HL-60/S4 (cell line): ENCODE results near the gene FAM169A.
"Not testable (repeated sequence)": the region's sequence is repeated elsewhere in the genome, so short reads cannot be mapped to it uniquely, and the experiment has no call there.

ENCODE experiments used
- in situ Hi-C: fragments of 300-500 bp; cut with MboI; formaldehyde crosslinking; loops from 2 replicates; pipeline ENCODE4 v1.14.3; 2022; ENCODE audit warnings: low sequenced_read_pairs

The FAM169A gene

DNA sequence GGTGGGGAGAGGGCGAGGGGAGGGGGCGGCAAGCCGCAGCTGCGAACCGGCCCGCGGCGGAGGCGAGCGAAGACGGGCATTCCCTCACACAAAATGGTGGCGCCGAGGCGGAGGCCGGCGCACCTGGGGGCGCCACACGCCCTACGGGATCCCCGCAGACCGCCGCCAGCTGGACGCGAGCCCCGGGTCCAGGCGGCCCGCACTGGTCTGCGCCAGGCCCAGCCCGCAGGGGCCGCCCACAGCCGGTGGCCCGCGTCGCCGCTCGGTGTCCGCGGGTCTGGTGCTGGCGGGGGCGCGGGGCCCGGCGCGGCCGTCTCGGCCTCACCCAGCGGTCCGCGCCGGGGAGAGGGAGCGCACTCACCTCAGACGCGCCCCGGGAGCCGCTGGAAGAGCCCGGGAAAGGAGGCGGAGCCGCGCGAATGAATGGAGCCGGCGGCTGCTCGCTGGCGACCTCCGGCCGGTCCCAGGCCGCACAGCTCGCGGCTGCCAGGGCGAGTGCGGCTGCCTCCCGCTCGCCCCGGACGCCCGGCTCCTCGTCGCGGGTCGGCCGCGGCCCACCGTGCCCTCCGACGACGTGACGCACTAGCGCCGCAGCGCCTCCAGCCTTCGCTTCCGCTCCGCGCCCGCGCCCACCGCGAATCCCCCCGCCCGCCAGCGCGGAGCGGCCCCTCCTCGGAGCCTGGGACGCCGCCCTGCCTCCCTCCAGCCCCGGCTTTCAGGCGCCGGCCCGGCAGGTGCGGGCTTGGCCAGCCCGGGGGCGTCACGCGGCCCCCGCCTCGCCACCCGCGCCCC, at the start of gene FAM169A:
Gene FAM169A (minus strand): TSS at position 584 of the 792 bp plus-strand sequence. CDS start 24,711 bp downstream, outside the sequence.
- in situ Hi-C loops: no loop called here

DNA sequence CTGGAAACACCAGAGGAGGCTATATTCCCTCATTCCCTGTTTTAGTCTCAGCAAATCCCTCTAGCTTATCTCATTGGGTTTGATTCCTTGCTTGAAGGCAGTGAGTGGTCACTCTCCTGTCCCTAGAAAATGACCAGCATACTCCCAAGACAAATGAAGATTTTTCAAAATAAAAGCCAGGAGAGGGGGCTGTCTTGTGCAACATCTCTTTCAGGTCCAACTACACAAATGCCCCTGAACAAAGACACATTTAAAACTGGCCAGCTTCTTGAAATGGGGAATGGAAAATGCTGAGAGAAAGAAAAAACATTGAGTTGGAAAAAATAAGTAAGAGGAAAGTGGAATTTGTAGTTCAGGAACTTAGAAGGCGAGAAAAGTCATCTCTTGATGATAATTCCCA, 49.3 kb upstream of the FAM169A start:
- in situ Hi-C loops: loop anchor here (10.0 kb wide), 1 partner anchor 241 kb away; no protein-coding TSS in a partner anchor

DNA sequence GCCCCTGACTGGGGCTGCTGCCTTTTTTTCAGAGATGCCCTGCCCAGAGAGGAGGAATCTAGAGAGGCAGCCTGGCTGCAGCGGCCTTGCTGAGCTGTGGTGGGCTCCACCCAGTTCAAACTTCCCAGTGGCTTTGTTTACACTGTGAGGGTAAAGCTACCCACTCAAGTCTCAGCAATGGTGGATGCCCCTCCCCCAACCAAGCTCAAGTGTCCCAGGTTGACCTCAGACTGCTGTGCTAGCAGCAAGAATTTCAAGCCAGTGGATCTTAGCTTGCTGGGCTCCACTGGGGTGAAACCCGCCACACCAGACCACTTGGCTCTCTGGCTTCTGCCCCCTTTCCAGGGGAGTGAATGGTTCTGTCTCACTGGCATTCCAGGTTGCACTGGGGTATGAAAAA, 45.2 kb upstream of the FAM169A start:
- in situ Hi-C loops: loop anchor here (10.0 kb wide), 1 partner anchor 237 kb away; no protein-coding TSS in a partner anchor

DNA sequence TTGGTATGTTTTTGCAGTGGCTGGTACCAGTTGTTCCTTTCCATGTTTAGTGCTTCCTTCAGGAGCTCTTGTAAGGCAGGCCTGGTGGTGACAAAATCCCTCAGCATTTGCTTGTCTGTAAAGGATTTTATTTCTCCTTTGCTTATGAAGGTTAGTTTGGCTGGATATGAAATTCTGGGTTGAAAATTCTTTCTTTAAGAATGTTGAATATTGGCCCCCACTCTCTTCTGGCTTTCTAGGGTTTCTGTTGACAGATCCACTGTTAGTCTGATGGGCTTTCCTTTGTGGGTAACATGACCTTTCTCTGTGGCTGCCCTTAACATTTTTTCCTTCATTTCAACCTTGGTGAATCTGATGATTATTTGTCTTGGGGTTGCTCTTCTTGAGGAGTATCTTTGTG, 43.7 kb upstream of the FAM169A start:
- in situ Hi-C loops: loop anchor here (10.0 kb wide), 1 partner anchor 235 kb away; no protein-coding TSS in a partner anchor

DNA sequence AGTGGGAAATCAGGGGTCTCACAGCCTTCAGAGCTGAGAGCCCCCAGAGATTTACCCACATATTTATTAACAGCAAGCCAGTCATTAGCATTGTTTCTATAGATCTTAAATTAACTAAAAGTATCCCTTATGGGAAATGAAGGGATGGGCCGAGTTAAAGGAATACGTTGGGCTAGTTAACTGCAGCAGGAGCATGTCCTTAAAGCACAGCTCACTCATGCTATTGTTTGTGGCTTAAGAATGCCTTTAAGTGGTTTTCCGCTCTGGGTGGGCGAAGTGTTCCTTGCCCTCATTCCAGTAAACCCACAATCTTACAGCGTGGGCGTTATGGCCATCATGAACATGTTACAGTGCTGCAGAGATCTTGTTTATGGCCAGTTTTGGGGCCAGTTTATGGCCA, 42.0 kb upstream of the FAM169A start:
- in situ Hi-C loops: not testable (repeated sequence)

- in situ Hi-C loops: not testable (repeated sequence)
Observed at GRCh38 chr5:74904713-74905112, 38.5 kb upstream of the FAM169A start.

DNA sequence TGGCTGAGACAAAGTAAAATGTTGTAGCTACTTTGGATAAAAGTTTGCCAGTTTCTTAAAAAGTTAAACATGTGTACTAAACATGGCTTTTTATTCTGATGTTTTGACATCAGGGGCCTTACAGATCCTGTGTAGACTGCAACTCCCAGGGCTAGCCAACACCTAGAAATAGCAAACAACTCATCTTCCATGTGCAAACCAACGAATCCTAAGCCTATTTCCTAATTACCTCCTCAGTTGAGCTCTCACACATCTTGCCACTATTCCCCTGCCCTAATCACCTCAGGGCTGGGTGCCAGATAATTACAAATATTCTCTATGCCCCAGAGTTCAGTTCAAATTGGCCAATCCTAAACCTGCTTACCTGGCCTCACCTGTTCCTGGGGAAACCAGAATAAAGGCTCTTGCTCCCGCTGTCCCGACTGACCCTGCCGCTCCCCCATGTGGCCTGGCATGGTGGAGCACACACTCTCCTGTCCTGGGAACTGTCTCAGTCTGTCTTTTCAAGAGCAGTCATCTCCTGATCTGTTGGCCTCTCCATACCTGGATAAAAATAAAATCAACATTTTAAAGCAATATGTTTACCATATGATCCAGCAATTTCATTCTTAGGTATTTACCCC, 37.1 kb upstream of the FAM169A start:
- in situ Hi-C loops: no loop called here

- in situ Hi-C loops: no loop called here
Observed at GRCh38 chr5:74897049-74897448, 30.9 kb upstream of the FAM169A start.

- in situ Hi-C loops: no loop called here
Observed at GRCh38 chr5:74895906-74896305, 29.7 kb upstream of the FAM169A start.

DNA sequence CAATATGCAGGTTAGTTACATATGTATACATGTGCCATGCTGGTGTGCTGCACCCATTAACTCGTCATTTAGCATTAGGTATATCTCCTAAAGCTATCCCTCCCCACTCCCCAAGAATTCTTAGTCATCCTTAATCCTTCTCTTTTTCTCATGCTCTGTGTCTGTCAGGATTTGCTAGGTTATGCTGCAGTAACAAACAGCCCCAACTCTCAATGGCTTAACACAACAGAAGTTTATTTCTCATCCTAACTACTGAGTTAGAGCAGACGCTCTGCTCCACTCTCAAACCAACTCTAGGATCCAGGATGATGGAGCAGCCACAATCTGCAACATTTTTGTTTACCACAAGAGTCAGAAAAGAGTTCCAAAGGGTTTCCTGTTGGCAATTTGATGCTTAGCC, 28.2 kb upstream of the FAM169A start:
- in situ Hi-C loops: no loop called here

DNA sequence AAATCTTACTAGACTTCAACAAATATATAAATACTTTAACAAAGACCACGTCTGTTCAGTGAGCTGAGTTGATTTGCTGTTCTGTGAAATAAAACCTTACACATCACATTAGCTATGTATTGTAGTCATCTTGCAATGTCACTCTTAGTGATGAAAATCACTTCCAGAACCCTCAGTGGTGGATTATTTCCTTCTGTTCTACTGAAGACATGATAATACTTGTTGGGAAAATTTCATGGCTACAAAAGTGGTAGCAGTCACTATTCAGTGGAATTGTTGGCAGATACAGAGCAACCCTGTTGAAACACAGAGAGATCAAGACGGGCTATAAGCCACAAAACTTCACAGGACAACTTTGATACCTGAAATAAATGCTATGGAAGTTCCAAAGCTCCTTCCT, 26.7 kb upstream of the FAM169A start:
- in situ Hi-C loops: no loop called here

- in situ Hi-C loops: no loop called here
Observed at GRCh38 chr5:74889523-74890105, 23.4 kb upstream of the FAM169A start.

DNA sequence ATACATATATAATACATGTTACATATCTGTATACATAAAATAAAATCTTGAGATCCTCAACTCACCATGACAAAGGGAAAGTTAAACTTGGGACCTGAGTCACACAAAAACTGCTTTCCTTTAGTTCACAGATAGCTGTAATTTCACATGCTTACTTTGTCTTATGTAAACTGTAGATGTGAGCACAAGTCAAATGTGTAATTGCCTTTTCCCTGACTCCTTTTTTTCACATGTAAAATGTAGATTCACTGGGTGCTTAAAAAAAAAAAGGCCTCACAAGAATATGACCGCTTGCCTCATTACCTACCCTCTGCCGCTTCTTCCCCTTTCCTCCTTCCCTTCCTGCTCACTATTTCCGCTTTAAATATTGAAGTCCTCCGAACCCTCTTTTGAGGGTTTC, 21.9 kb upstream of the FAM169A start:
- in situ Hi-C loops: no loop called here

- in situ Hi-C loops: no loop called here
Observed at GRCh38 chr5:74885170-74885569, 19.0 kb upstream of the FAM169A start.

DNA sequence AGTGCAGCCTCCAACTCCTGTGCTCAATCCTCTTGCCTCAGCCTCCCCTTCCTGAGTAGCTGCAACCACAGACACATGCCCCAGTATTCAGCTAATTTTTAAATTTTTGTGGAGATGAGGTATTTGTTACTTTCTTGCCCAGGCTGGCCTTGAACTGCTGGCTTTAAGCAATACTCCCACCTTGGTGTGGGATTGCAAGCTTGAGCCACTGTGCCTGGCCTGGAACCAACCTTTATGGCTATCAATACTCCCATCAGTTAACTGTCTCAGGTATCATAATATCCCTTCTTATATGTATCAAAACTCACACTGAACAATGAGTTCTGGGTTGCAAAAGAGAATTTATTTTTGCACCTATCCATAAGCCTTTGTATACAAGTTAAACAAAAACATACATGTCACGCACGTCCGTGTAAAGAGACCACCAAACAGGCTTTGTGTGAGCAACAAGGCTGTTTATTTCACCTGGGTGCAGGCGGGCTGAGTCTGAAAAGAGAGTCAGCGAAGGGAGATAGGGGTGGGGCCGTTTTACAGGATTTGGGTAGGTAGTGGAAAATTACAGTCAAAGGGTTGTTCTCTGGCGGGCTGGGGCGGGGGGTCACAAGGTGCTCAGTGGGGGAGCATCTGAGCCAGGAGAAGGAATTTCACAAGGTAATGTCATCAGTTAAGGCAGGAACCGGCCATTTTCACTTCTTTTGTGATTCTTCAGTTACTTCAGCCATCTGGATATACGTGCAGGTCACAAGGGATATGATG, 16.4 kb upstream of the FAM169A start:
- in situ Hi-C loops: not testable (repeated sequence)

DNA sequence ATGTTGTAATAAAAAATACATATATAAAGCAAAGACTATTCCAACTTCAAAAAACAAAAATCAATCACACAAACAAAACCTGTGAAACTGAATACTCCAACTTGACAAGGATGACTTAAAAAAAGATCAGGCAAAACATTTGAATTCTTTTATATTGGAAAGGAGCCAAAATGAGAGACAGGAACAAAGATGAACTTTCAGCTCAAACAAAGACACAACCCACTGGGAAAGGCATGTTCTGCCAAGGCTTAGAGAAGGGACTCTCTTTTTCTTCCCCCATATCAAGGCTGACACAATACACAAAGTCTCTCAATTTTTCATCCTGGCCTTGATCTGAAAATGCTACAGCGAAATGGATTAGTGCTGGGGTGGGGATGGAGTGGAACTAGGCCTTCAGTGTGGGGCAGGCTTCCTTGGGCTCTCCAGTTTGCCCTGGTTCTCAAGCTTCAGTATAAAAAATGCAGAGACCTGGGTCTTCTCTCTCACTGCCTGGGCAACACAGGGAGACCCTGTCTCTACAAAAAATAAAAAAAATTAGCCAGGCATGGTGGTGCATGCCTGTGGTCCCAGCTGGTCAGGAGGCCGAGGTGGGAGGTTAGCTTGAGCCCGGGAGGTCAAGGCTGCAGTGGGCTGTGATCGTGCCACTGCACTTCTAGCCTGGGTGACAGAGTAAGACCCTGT, 11.6 kb upstream of the FAM169A start:
- in situ Hi-C loops: no loop called here

DNA sequence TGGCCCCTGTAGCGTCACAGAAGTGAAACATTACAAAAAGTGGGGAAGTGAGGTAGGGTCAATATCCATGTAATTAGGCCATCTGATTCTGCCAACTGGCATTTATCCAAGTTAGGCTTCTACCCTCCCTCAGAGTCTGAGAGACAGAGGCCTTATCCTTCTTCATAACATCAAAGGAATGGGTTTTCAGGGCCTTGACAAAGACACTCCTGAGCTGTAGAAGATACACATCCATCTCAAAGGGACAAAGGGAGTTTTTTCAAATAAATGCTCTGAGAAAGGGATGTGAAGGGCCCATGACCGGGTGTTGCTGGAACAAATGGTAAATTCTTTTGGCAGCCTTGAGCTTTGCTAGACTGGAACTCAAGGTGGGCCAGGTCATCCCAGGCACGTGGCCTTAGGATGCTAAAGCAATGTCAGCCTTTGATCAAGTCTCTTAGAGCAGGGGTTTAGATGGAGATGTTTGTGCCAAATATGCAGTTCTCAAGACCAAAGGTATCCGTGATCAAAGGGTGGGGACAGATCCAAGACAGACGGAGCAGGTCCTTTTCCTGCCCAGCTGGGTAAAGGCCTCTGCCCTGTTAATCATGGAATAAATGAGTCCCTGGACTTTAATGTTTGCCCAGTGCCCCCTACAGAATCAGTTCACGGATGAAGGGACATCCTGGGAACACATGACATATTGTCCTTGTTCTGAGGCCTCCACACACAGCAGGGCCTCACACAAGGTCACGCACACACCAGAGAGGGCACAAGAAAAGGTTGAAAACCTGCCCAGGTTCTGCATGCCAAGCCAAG, 10.0 kb upstream of the FAM169A start:
- in situ Hi-C loops: no loop called here

GRCh38 chr5:74873525-74874249, 7.5 kb upstream of the FAM169A start:
- in situ Hi-C loops: no loop called here
